Activated CD4-positive, alpha-beta T cell treated with anti-CD3 and anti-CD28 coated beads, Interleukin-2, amount 50 U/mL, for 24 hours (primary cell): ENCODE results near the gene ADAMTS13.
"Not testable (repeated sequence)": the region's sequence is repeated elsewhere in the genome, so short reads cannot be mapped to it uniquely, and the experiment has no call there.

Experiments
- DNase-seq, 2 donors: peaks; one replicate each; pipeline ENCODE4 v3.0.0-alpha.2; 2020; ENCODE audit warnings: low read depth in 1 of 2, low spot score in 1 of 2

ADAMTS13 gene

GRCh38 chr9:133391449-133391848 is 30.7 kb upstream of the ADAMTS13 start:
- DNase-seq = not testable (repeated sequence)

- not testable (repeated sequence) for DNase-seq
Measured at GRCh38 chr9:133392308-133392707, 29.9 kb upstream of the ADAMTS13 start.

GRCh38 chr9:133393399-133393798 is 28.8 kb upstream of the ADAMTS13 start:
- no peak for DNase-seq

GRCh38 chr9:133394687-133395271 is 27.4 kb upstream of the ADAMTS13 start:
- DNase-seq = no peak

GRCh38 chr9:133396952-133397351 is 25.2 kb upstream of the ADAMTS13 start:
- no peak for DNase-seq

GRCh38 chr9:133397370-133397769 is 24.8 kb upstream of the ADAMTS13 start:
- DNase-seq = no peak

- DNase-seq = no peak
Measured at GRCh38 chr9:133397895-133398294, 24.3 kb upstream of the ADAMTS13 start.

GRCh38 chr9:133400292-133400691 is 21.9 kb upstream of the ADAMTS13 start:
- no peak for DNase-seq

- DNase-seq = no peak
Measured at GRCh38 chr9:133401588-133401987, 20.6 kb upstream of the ADAMTS13 start.

- no peak for DNase-seq
Measured at GRCh38 chr9:133402689-133403088, 19.5 kb upstream of the ADAMTS13 start.

GRCh38 chr9:133403766-133404453 is 18.3 kb upstream of the ADAMTS13 start:
- DNase-seq = peak; percentile 35 to 39

- no peak for DNase-seq
Measured at GRCh38 chr9:133404454-133405002, 17.6 kb upstream of the ADAMTS13 start.

- no peak for DNase-seq
Measured at GRCh38 chr9:133405508-133406438, 16.4 kb upstream of the ADAMTS13 start.

GRCh38 chr9:133406480-133407307 is 15.5 kb upstream of the ADAMTS13 start:
- DNase-seq = peak; percentile 63 to 69

- DNase-seq = no peak
Measured at GRCh38 chr9:133408042-133408441, 14.1 kb upstream of the ADAMTS13 start.

GRCh38 chr9:133415170-133415569 is 7.0 kb upstream of the ADAMTS13 start:
- DNase-seq = no peak

GRCh38 chr9:133417541-133418461 is 4.4 kb upstream of the ADAMTS13 start, which contains the start of gene REXO4:
REXO4 (minus strand) TSS chr9:133418010; CDS start chr9:133417844, 166 bp downstream.
- peak; percentile 82 to 84 for DNase-seq

GRCh38 chr9:133419005-133419404 is 3.2 kb upstream of the ADAMTS13 start:
- DNase-seq = no peak

GRCh38 chr9:133420392-133420827 is 1.8 kb upstream of the ADAMTS13 start:
- DNase-seq = no peak
